ENCODE results near the gene SH3GL2.

Gene SH3GL2

GRCh38 chr9:17725399-17726010 lies 146.6 kb downstream of the SH3GL2 start:
- Mint-ChIP-seq H3K9me3 (peaks cover 52% of the 10 kb centered on the region), H3K36me3 (ENCODE audit: low read depth) (no peaks in the 10 kb centered on the region), H3K4me3 (no peak overlapping the region), H3K27me3 (no peaks in the 10 kb centered on the region), H3K27ac (no peak overlapping the region), H3K4me1 (ENCODE audit: low read depth) (no peaks in the 10 kb centered on the region)
- intact Hi-C loops (cut with micrococcal nuclease), result no loop called here

GRCh38 chr9:17726298-17726697 lies 147.4 kb downstream of the SH3GL2 start:
- Mint-ChIP-seq H3K4me3 (no peak overlapping the region), H3K27me3 (no peaks in the 10 kb centered on the region)
- intact Hi-C loops (cut with micrococcal nuclease), result no loop called here

DNA sequence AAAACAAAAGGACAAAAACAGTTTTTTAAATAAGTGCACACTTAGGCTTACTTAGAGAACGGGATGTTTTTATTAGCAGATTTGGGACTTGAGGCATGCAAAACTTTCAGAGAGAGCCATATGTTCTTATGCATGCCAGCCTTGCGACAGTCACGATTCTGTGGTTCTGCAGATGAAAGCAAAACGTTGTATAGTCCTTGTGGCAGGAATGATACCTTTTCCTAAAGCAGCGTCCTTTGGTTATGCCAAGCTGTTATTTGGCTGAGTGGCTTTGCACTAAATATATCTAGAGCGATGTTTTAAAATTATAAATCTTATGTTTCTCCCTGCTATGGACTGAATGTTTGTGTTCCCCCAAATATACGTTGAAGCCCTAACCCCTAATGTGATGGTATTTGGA lies 152.0 kb downstream of the SH3GL2 start:
- intact Hi-C loops (cut with micrococcal nuclease), result no loop called here
- Mint-ChIP-seq H3K4me1 (ENCODE audit: low read depth) (no peaks in the 10 kb centered on the region), H3K27ac (no peak overlapping the region), H3K4me3 (no peak overlapping the region), H3K9me3 (peaks cover 44% of the 10 kb centered on the region), H3K36me3 (ENCODE audit: low read depth) (no peaks in the 10 kb centered on the region), H3K27me3 (no peaks in the 10 kb centered on the region)

More at GRCh38 chr9:17726298-17726697, 147.4 kb downstream of the SH3GL2 start:
- Mint-ChIP-seq H3K4me1 (ENCODE audit: low read depth) (no peaks in the 10 kb centered on the region), H3K36me3 (ENCODE audit: low read depth) (no peaks in the 10 kb centered on the region), H3K9me3 (peaks cover 60% of the 10 kb centered on the region), H3K27ac (no peak overlapping the region)

DNA sequence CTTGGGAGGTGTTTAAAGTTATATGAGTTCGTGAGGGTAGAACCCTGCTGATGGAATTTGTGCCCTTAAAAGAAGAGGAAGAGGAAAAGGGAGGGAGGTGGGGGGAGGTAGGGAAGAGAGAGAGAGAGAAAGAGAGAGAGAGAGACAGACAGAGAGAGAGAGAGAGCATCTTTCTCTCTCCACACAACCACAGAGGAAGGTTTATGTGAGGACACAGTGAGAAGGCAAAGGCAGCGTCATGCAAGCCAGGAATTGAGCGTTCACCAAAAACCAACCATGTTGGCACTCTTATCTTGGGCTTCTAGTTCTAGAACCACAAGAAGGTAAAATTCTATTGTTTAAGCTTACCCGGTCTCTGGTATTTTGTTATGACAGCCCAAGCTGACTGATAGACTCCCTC lies 152.4 kb downstream of the SH3GL2 start:
- no peaks in the 10 kb centered on the region for H3K27me3 Mint-ChIP-seq
- H3K36me3 Mint-ChIP-seq (ENCODE audit: low read depth), result no peaks in the 10 kb centered on the region
- H3K4me3 Mint-ChIP-seq, result no peak overlapping the region
- H3K27ac Mint-ChIP-seq, result no peak overlapping the region
- intact Hi-C loops (cut with micrococcal nuclease), result no loop called here
- H3K4me1 Mint-ChIP-seq (ENCODE audit: low read depth), result no peaks in the 10 kb centered on the region
- H3K9me3 Mint-ChIP-seq, result peaks cover 40% of the 10 kb centered on the region

DNA sequence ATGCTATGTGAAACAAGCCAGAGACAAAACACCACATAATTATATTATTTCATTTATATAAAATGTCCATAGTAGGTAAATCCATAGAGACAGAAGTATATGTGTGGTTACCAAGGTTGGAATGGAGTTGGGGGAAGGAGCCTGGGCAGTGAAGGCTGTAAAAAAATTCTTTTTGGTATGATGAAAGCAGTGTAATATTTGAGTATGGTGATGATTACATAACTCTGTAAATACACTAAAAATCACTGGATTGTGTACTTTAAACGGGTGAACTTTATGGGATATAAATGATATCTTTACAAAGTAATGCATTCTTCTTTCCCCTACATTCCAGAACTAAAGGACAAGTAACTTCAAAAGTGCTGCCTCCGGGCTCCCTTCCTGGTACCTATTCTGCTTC lies 155.8 kb downstream of the SH3GL2 start:
- Mint-ChIP-seq H3K4me1 (ENCODE audit: low read depth) (no peaks in the 10 kb centered on the region), H3K27me3 (no peaks in the 10 kb centered on the region), H3K4me3 (no peak overlapping the region), H3K27ac (no peak overlapping the region), H3K9me3 (peaks cover 21% of the 10 kb centered on the region), H3K36me3 (ENCODE audit: low read depth) (no peaks in the 10 kb centered on the region)
- intact Hi-C loops (cut with micrococcal nuclease), result no loop called here

DNA sequence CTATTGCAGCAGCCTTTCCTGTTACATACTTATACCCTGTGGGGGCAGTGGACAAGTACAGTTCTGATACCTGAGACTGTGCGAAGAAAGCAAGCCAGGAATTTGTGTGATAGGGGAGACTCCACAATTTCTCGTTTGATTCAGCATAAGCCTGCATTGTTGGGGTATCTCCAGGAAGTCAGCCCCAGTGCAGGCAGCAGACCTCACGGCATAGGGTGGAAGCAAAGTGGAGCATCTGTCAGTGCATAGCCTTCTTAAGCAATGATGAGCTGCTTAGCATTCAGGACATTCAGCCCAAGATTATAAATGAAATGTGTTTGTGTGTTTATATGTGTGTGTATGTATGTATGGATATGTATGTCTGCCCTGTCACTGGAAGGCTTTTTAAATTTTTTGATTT lies 157.0 kb downstream of the SH3GL2 start:
- Mint-ChIP-seq H3K27me3 (no peaks in the 10 kb centered on the region), H3K4me1 (ENCODE audit: low read depth) (no peaks in the 10 kb centered on the region), H3K27ac (no peak overlapping the region), H3K9me3 (peaks cover 9% of the 10 kb centered on the region), H3K36me3 (ENCODE audit: low read depth) (no peaks in the 10 kb centered on the region), H3K4me3 (no peak overlapping the region)
- intact Hi-C loops (cut with micrococcal nuclease), result no loop called here

DNA sequence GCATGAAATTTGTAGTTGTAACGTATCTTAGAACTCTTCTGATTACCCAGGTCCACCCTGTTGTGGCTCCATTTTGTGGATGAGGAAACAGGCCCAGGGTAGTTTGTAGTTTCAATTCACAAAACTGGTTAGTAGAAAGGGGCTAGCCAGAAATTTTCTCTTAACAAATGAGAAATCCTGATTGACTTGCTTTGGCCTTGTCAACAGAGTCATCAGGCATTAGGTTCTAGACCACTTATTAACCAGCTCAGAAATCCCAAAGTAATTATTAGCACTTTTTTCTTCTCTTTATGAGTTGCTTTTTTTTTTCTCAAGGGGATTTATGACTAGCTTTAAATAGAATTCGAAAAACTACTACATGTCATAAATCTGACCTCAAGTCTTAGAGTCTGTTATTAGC lies 160.2 kb downstream of the SH3GL2 start:
- Mint-ChIP-seq H3K4me3 (no peak overlapping the region), H3K9me3 (no peaks in the 10 kb centered on the region), H3K27ac (no peak overlapping the region), H3K27me3 (no peaks in the 10 kb centered on the region), H3K4me1 (ENCODE audit: low read depth) (no peaks in the 10 kb centered on the region), H3K36me3 (ENCODE audit: low read depth) (no peaks in the 10 kb centered on the region)
- intact Hi-C loops (cut with micrococcal nuclease), result no loop called here

DNA sequence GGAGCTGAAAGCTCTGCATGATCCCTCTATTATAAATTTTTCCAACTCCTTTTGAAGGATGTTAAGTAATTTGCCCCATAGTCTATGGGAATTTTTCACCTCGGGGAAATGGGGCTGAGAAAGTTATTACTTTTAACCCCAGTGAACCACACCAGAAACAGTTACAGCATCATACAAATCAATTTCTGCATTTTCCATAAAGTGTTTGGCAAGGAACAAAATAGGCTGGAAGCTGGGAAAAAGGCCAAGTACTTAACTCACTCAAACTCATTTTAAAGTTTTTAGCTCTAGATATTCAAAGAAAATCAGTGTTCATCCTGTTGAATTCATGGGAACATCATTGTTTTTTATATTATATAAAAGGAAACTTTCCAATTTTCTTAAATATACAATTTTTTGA lies 160.9 kb downstream of the SH3GL2 start:
- Mint-ChIP-seq H3K4me3 (no peak overlapping the region), H3K36me3 (ENCODE audit: low read depth) (no peaks in the 10 kb centered on the region), H3K27ac (no peak overlapping the region), H3K9me3 (no peaks in the 10 kb centered on the region), H3K4me1 (ENCODE audit: low read depth) (no peaks in the 10 kb centered on the region), H3K27me3 (no peaks in the 10 kb centered on the region)
- intact Hi-C loops (cut with micrococcal nuclease), result no loop called here

DNA sequence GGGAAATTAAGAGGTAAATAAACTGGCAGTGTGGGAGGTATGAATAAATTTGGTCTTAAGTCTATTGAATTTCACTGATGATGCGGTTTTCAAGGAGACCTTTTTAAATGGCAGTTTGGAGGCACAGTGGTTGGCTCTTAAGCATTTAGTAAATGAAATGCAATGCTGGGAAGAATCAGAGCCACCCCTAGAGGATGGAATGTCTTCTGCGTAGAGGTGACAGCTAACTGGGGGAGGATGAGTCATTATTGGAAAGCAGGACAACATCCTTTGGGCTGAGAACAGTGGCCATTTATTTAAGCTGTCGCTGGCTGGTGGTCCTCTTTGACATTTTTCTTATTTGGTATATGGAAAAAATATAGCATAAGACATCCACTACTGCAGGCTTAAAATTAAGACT lies 163.2 kb downstream of the SH3GL2 start:
- Mint-ChIP-seq H3K4me1 (ENCODE audit: low read depth) (no peaks in the 10 kb centered on the region), H3K4me3 (no peak overlapping the region), H3K27ac (no peak overlapping the region), H3K36me3 (ENCODE audit: low read depth) (no peaks in the 10 kb centered on the region), H3K9me3 (no peaks in the 10 kb centered on the region), H3K27me3 (no peaks in the 10 kb centered on the region)
- intact Hi-C loops (cut with micrococcal nuclease), result no loop called here

DNA sequence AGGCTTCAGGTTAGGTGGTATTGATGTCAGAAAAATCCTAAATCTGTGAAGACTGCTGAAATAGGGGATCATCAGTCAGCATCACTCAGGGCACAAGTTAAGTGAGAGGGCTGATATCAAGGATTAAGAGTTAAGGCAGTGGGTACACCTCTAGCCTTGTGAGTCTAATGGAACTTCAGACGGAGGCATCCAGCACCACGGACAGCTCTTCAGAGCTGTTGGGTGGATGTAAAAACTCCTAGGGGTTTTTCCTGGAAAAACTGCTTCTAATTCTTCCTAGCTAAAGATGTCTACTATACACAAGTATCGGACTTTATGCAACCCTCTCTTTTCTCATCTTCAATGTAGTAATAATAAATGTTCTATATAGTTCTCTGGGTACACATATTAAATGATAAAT lies 165.9 kb downstream of the SH3GL2 start:
- H3K27ac Mint-ChIP-seq, result no peak overlapping the region
- no peak overlapping the region for H3K4me3 Mint-ChIP-seq
- H3K27me3 Mint-ChIP-seq, result no peaks in the 10 kb centered on the region
- H3K36me3 Mint-ChIP-seq (ENCODE audit: low read depth), result no peaks in the 10 kb centered on the region
- intact Hi-C loops (cut with micrococcal nuclease), result no loop called here
- H3K4me1 Mint-ChIP-seq (ENCODE audit: low read depth), result no peaks in the 10 kb centered on the region
- H3K9me3 Mint-ChIP-seq, result no peaks in the 10 kb centered on the region

- Mint-ChIP-seq H3K27ac (no peak overlapping the region), H3K9me3 (no peaks in the 10 kb centered on the region), H3K27me3 (no peaks in the 10 kb centered on the region), H3K36me3 (ENCODE audit: low read depth) (no peaks in the 10 kb centered on the region), H3K4me3 (no peak overlapping the region), H3K4me1 (ENCODE audit: low read depth) (no peaks in the 10 kb centered on the region)
- intact Hi-C loops (cut with micrococcal nuclease), result no loop called here
Measured at GRCh38 chr9:17750269-17750668, 171.4 kb downstream of the SH3GL2 start.

DNA sequence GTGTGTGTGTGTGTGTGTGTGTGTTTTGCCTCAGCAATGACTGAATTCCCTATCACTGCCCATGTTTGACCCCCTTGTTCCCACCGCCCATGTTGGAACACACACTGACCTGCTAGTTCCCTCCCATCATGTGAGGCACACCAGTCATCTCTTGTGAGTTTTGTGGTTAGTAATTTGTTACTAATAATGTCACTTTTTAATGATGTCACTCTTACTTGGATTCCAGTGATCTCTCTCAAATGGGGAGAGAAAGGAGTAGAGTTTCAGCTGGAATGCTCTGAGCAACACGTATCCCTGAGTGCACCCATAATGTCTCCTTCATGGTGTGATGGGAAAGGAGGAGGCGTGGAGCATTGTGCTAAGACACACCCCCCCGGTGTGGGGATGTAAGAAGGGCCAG lies 172.6 kb downstream of the SH3GL2 start:
- no peak overlapping the region for H3K4me3 Mint-ChIP-seq
- no peaks in the 10 kb centered on the region for H3K36me3 Mint-ChIP-seq (ENCODE audit: low read depth)
- H3K4me1 Mint-ChIP-seq (ENCODE audit: low read depth), result no peaks in the 10 kb centered on the region
- H3K27ac Mint-ChIP-seq, result no peak overlapping the region
- intact Hi-C loops (cut with micrococcal nuclease), result no loop called here
- H3K9me3 Mint-ChIP-seq, result no peaks in the 10 kb centered on the region
- H3K27me3 Mint-ChIP-seq, result no peaks in the 10 kb centered on the region

DNA sequence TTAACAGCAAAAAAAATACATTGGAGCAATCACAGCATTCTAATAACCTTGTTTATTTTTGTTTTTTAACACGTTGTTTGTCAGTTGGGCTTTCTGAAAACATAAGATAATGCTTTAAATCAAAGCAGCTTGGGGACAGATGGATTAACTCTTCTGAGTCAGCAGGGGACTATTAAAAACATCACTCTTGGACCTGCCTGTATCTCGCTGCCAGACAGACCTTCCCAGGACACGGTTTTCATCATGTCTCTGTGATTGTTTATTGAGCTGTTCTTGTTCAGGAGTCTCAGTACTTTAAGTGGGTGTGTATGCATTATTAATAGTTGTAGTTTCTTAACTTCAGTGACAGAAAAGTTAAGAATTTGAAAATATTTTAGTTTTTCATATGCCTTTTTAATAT lies 173.2 kb downstream of the SH3GL2 start:
- H3K4me1 Mint-ChIP-seq (ENCODE audit: low read depth), result no peaks in the 10 kb centered on the region
- H3K36me3 Mint-ChIP-seq (ENCODE audit: low read depth), result no peaks in the 10 kb centered on the region
- no peak overlapping the region for H3K4me3 Mint-ChIP-seq
- no peak overlapping the region for H3K27ac Mint-ChIP-seq
- intact Hi-C loops (cut with micrococcal nuclease), result no loop called here
- no peaks in the 10 kb centered on the region for H3K9me3 Mint-ChIP-seq
- no peaks in the 10 kb centered on the region for H3K27me3 Mint-ChIP-seq

DNA sequence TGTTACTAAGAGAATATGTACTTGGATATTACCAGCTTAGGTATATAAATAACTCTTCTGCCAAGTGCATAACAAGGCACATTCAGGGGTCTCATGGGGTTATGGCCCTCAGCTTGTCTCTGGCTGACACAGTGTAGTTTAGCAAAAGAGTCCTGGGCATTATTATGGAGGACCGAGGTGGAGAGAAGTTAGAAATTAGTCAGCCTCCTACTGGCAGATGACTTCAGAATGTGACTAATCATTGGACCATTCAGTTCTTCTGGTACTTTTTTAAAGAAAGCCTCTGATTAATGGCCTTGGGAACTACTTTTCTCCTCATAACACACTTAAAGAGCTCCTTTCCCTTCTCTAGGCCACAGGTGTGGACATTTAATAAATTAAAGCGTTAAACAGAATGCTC lies 178.9 kb downstream of the SH3GL2 start:
- intact Hi-C loops (cut with micrococcal nuclease), result no loop called here
- H3K36me3 Mint-ChIP-seq (ENCODE audit: low read depth), result no peaks in the 10 kb centered on the region
- H3K4me1 Mint-ChIP-seq (ENCODE audit: low read depth), result no peaks in the 10 kb centered on the region
- H3K27ac Mint-ChIP-seq, result no peak overlapping the region
- no peaks in the 10 kb centered on the region for H3K27me3 Mint-ChIP-seq
- no peak overlapping the region for H3K4me3 Mint-ChIP-seq
- no peaks in the 10 kb centered on the region for H3K9me3 Mint-ChIP-seq

DNA sequence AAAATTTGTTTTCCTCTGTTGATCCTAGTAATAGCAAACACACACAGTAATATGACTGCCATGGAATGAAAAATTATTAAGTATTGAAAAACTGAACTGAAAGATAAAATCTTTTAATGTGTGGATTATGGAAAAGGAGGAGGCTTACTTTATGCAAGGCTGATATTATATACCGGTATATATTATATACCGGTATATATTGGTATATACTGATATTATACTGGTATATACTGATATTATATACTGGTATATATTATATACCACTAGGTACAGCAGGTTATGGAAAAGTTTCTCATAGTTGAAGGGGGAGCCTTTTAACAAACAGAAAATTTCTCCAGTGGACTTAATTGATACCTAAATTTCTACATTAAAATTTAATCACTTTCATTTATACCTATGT lies 181.4 kb downstream of the SH3GL2 start:
- Mint-ChIP-seq H3K4me1 (ENCODE audit: low read depth) (no peaks in the 10 kb centered on the region), H3K9me3 (no peaks in the 10 kb centered on the region), H3K4me3 (no peak overlapping the region), H3K27ac (no peak overlapping the region), H3K27me3 (no peaks in the 10 kb centered on the region), H3K36me3 (ENCODE audit: low read depth) (no peaks in the 10 kb centered on the region)
- intact Hi-C loops (cut with micrococcal nuclease), result no loop called here

All from dendritic cell treated with granulocyte-macrophage colony-stimulating factor and Interleukin-4, amounts not matched to agents 40 ng/mL and 50 ng/mL, for 4 days (primary cell).